ENCODE measurements around the gene RNF183. TPM values are rescaled to one million over a fixed set of nuclear protein-coding genes. Genes with fewer than 3 reads are reported as not detected.

Gene RNF183
- total and polyA plus RNA-seq, 2 of the 4 experiments (the other 2 are of a cell fraction) = not detected

DNA sequence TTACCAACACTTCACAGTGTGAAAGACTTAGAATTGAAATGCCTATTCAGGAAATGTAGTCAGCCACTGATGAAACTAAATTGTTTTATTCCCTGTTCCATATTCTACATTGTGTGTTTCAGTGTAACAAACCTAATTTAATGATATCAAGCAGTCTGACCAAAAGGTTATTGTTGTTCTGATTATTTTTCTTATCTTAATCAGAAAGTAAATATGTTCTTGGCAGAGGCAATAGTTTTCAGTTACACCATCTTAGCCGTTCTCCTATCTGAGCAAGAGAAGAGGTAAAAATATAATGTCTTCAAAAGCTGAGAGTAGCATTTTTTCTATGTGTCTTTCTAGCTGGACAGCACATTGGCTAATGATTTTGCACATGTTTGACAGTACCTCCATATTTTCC lies 44.9 kb downstream of the RNF183 start:
- Histone ChIP-seq H4K20me1 (ENCODE audit: insufficient read depth, low read length) (peaks cover 8% of the 10 kb centered on the region; the same call in 1 of the 2 replicates), H2BK5ac (ENCODE audit: low read depth, low read length, poor library complexity, severe bottlenecking) (no peak overlapping the region), H3K18ac (ENCODE audit: low read depth, low read length) (no peak overlapping the region), H3K4ac (ENCODE audit: low read depth, low read length) (no peak overlapping the region), H4K5ac (ENCODE audit: low read depth, low read length) (no peak overlapping the region), H3K56ac (ENCODE audit: extremely low read depth, insufficient read depth, low read length) (no peak overlapping the region), H2AK9ac (replicated peaks; ENCODE audit: low read depth, low read length, poor library complexity) (no peak overlapping the region), H3K36me3 (ENCODE audit: control insufficient read depth, insufficient read depth, low read length) (peaks cover 32% of the 10 kb centered on the region), H3K4me2 (ENCODE audit: low read depth, low read length) (no peak overlapping the region), H2AK5ac (ENCODE audit: low read depth, low read length) (no peak overlapping the region), H3K79me1 (ENCODE audit: low read depth in 1 of 2, low read length in 2 of 2) (peaks cover 4 to 19% of the 10 kb centered on the region in 2 experiments; a peak in 3 of 4 replicates), H3K9me1 (ENCODE audit: insufficient read depth, low read length) (peaks cover 3% of the 10 kb centered on the region; the same call in 1 of the 2 replicates), H2BK120ac (ENCODE audit: low read depth, low read length) (no peak overlapping the region), H4K91ac (ENCODE audit: insufficient read depth, low read depth, low read length) (no peak overlapping the region), H3K14ac (replicated peaks; ENCODE audit: low read depth, low read length) (no peak overlapping the region), H3K9me3 (ENCODE audit: control insufficient read depth, insufficient read depth, low read length) (no peaks in the 10 kb centered on the region), H3K23ac (ENCODE audit: low read depth, low read length) (no peak overlapping the region), H3K27me3 (ENCODE audit: control insufficient read depth, insufficient read depth, low read length) (no peaks in the 10 kb centered on the region), H4K8ac (ENCODE audit: low read depth in 2 of 2, low read length in 2 of 2) (no peak overlapping the region), H2BK15ac (ENCODE audit: low read depth, low read length) (no peak overlapping the region), H2AFZ (replicated peaks; ENCODE audit: low read length, poor library complexity) (no peak overlapping the region), H3K27ac (ENCODE audit: insufficient read depth, low read length) (no peak overlapping the region), H3K9ac (ENCODE audit: low read depth, low read length) (no peak overlapping the region), H3K4me3 (ENCODE audit: insufficient read depth, low read depth, low read length) (no peak overlapping the region), H2BK20ac (ENCODE audit: low read depth, low read length) (no peak overlapping the region), H3K4me1 (ENCODE audit: control insufficient read depth, insufficient read depth, low read length) (no peaks in the 10 kb centered on the region)
- no TSS peak for BruUV-seq (replicated peaks)
- CTCF ChIA-PET = no interaction called here
- TF ChIP-seq POLR2A (IDR thresholded peaks at IDR 0.05; ENCODE audit: low read depth, low read length) (no peak), BHLHE40 (IDR thresholded peaks at IDR 0.05; ENCODE audit: low read depth, low read length) (no peak), FOS (IDR thresholded peaks at IDR 0.05; ENCODE audit: low read depth, low read length) (no peak), MAZ (IDR thresholded peaks at IDR 0.05; ENCODE audit: borderline replicate concordance, low read depth, low read length) (no peak), RAD21 (IDR thresholded peaks at IDR 0.05; ENCODE audit: low read length) (no peak), RCOR1 (IDR thresholded peaks at IDR 0.05; ENCODE audit: insufficient replicate concordance, low read length) (no peak)
- TF ChIP-seq, protein P1, sequence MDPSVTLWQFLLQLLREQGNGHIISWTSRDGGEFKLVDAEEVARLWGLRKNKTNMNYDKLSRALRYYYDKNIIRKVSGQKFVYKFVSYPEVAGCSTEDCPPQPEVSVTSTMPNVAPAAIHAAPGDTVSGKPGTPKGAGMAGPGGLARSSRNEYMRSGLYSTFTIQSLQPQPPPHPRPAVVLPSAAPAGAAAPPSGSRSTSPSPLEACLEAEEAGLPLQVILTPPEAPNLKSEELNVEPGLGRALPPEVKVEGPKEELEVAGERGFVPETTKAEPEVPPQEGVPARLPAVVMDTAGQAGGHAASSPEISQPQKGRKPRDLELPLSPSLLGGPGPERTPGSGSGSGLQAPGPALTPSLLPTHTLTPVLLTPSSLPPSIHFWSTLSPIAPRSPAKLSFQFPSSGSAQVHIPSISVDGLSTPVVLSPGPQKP (IDR thresholded peaks at IDR 0.05; ENCODE audit: borderline replicate concordance, low read depth, low read length) = no peak
- POLR2A ChIA-PET (ENCODE audit: unreplicated experiment) = no interaction called here
- dilution Hi-C loops (cut with HindIII; ENCODE audit: low sequenced_read_pairs, unreplicated experiment) = no loop called here
- ATAC-seq (ENCODE audit: low read depth) (no peak), DNase-seq (no peak)
- WGBS, 2 experiments (ENCODE audit: extremely low coverage in 2 of 2, insufficient read length in 1 of 2) = no CpG with 5 or more reads among the region's 1 CpG
- in situ Hi-C loops (cut with MboI; ENCODE audit: low sequenced_read_pairs) = no loop called here
- intact Hi-C loops (cut with micrococcal nuclease) = no loop called here
